ENCODE results near the gene SURF6. TPM values are rescaled to one million over a fixed set of nuclear protein-coding genes. Genes with fewer than 3 reads are reported as not detected.

The SURF6 gene
- total RNA-seq, 2 experiments from 2014 or later, result 14.2 to 17.3 TPM

DNA sequence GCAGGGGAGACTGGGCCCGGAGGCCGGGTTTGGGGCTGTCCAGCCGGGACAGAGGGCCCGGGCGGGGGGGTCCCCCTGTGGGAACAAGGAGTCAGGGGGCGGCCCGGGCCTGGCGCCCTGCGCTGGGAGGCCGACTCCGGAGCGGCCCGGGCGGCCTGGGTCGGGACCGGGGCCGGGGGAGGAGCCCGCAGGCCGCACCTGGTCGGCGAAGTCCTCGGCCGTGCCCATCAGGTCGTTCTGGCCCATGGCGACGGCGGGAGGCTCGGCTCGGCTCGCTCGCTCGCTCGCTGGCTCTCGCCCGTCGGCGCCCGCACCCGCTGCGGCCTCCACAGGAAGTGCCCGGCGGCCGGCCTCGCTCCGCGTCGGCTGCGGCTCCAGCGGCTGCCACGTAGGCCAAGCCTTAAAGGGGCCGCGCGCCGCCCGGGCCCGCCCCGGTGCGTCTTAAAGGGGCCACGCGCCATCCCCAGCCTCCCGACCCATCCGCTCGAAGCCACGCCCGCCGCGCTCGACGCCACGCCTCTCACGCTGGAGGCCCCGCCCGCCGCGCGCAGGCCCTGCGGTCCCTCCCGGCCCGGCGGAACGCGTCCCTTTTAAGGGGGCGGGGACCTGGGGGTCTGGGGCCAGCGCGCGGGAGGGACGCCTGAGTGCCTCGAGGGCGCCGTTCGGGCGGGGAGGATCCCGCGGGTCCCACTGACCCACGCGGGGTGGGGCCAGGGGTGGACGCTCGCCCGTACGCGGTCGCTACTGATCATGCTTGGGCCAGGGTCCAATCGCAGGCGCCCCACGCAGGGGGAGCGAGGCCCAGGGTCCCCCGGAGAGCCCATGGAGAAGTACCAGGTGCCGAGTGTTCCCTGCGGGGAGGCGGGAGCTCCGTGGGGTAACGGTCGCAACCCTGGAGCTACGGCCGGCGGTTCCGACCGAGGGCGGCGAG is 40.0 kb upstream of the SURF6 start, which contains the start of the genes STKLD1 and SURF4:
STKLD1 (plus strand) TSS at position 643 of the 931 bp plus-strand sequence; CDS start at position 751, 108 bp downstream.
SURF4 (minus strand) TSS at position 337 of the 931 bp plus-strand sequence; CDS start at position 246, 91 bp downstream.
- peaks cover 2% of the 10 kb centered on the region for H3K27me3 Mint-ChIP-seq
- peaks cover 45% of the 10 kb centered on the region for H3K4me1 Mint-ChIP-seq
- peak within 1 kb of the TSS; percentile 91 for H3K4me3 Mint-ChIP-seq
- no peaks in the 10 kb centered on the region for H3K9me3 Mint-ChIP-seq
- peak within 1 kb of the TSS; percentile 97 for H3K27ac Mint-ChIP-seq
- ChIA-PET POLR2A (interaction anchor here (0.6 to 1.4 kb wide), 2 partner anchors 28 to 992 kb away, joined by 3 to 5 read pairs; partner anchors contain the start of genes MED22 and RPL7A), CTCF (interaction anchor here (0.9 to 1.9 kb wide), 7 partner anchors 8 to 110 kb away, joined by 3 to 6 read pairs (median 4); partner anchors contain the start of genes CACFD1, SURF1 and SURF2)
- H3K36me3 Mint-ChIP-seq (ENCODE audit: low read depth), result peaks cover 26% of the 10 kb centered on the region
- DNase-seq, result peak; percentile 93

DNA sequence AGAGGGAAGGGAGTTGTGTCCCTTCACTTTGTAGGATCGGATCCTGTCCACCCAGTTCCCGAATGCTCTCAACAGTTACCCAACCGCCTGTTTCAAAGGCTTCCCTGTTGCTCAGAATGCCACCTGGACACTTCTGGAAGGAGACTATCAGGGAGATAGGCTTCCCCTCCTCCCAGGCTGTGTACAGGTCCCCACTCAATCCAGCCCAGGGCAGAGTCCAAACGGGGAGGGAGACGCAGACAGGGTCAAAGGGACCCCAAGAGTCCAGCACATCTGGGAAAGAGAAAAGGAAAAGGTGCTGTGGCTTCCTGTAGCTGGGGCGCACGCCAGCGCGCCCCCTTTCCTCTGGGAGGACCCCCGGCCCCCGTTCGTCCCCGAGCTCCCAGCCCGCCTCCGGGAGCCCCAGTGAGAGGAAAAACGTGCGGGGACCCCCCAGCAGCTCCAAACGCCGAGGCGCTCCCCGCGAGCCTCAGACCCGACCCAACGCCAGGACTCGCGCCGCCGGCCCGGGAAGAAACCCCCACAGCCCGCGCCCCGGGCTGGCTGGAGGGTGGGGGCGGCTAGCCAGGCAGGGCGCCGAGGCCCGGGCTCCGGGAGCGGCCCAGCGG is 39.2 kb upstream of the SURF6 start:
- POLR2A ChIA-PET, result interaction anchor here (1.0 kb wide), 1 partner anchor 27 kb away, joined by 3 read pairs; the partner anchor contains the start of genes MED22 and RPL7A

DNA sequence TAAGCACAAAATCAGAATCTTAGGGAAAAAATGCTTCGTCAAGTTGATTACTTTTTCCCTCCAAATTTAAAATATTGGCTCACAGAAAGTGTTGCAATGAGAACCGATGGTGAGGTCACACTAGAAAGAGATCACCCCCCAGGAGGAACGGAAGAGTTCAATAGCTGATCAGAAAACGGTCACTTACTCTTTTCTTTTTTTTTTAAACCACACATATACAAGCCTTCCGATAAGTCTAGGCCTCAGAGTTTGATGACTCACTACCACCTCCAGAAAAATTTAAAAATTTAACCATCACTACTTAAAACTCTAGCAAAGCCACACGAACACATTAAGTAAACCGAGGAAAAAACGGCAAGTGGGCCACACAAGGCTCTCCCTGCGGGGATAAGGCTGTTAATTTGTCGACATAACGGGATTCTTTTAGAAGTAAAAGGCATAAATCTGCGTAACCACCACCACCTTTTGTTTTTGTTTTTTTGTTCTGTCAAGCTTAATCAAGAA is 38.7 kb upstream of the SURF6 start:
- Mint-ChIP-seq H3K27me3 (peaks cover 2% of the 10 kb centered on the region), H3K9me3 (no peaks in the 10 kb centered on the region), H3K4me3 (peak overlapping the region; percentile 91), H3K4me1 (peaks cover 58% of the 10 kb centered on the region), H3K27ac (peak overlapping the region; percentile 97), H3K36me3 (ENCODE audit: low read depth) (peaks cover 35% of the 10 kb centered on the region)
- CTCF ChIA-PET, result interaction anchor here (0.9 to 2.2 kb wide), 6 partner anchors 10 to 135 kb away, joined by 3 to 6 read pairs (median 4); no protein-coding TSS in a partner anchor
- DNase-seq, result peak; percentile 38
- POLR2A ChIA-PET, result interaction anchor here (1.0 to 1.5 kb wide), 2 partner anchors 19 to 27 kb away, joined by 3 to 6 read pairs; partner anchors contain the start of genes MED22 and RPL7A

More for the DNA sequence above, 39.2 kb upstream of the SURF6 start:
- Mint-ChIP-seq H3K4me3 (peak overlapping the region; percentile 91), H3K9me3 (no peaks in the 10 kb centered on the region), H3K27ac (peak overlapping the region; percentile 97), H3K27me3 (peaks cover 2% of the 10 kb centered on the region), H3K4me1 (peaks cover 52% of the 10 kb centered on the region), H3K36me3 (ENCODE audit: low read depth) (peaks cover 31% of the 10 kb centered on the region)
- DNase-seq, result peak; percentile 15
- CTCF ChIA-PET, result interaction anchor here (1.2 to 2.2 kb wide), 4 partner anchors 10 to 136 kb away, joined by 4 to 6 read pairs (median 4); no protein-coding TSS in a partner anchor

DNA sequence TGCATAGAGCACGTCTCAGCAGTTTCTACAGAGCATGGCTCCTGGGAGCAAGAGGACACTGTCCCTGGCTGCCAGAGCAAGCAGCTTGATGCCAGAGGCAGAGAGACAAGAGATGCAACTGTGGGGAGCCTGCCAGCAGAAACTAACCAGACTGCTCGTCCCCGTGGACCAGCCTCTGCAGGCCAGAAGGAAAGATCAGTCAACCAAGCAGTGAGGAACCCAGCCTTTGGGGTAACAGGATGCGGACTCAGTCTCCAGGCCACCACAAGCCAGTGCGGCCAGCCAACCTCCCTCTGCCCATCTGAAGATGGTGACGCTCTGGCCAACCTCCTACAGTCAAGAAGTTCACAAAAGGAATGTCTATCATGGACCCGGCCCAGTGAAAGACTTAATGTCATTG is 36.2 kb upstream of the SURF6 start:
- POLR2A ChIA-PET, result interaction anchor here (2.2 kb wide), 1 partner anchor 23 kb away, joined by 17 read pairs; the partner anchor contains the start of genes MED22 and RPL7A
- Mint-ChIP-seq H3K4me3 (peak overlapping the region; percentile 69), H3K27me3 (peaks cover under 1% of the 10 kb centered on the region), H3K36me3 (ENCODE audit: low read depth) (peaks cover 47% of the 10 kb centered on the region), H3K27ac (peak overlapping the region; percentile 92), H3K4me1 (peaks cover 64% of the 10 kb centered on the region), H3K9me3 (no peaks in the 10 kb centered on the region)
- CTCF ChIA-PET, result interaction anchor here (1.0 to 2.8 kb wide), 8 partner anchors 10 to 33 kb away, joined by 3 to 11 read pairs (median 8); partner anchors contain the start of genes MED22, RPL7A, SURF1 and SURF2
- no peak for DNase-seq

DNA sequence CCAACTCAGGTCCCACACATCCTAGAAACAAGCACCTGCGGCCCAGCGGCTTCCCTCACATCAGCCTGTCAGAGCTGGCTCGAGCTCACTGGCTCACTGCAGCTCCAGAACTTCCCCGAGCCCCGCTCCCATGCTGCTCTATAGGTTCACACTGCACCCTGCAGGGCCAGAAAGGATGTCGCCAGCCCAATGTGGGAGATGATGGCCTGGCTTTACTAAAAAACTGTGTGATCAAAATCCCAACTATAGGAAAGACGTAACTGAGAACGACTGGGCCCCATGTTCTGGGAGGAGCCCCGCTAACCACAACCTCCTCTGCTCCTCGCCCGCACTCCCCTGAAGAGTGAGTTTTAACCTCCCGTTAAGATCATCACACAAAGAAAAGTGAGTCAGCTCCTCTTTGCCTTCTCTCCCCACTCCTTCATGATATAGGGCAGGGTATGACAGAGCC is 35.3 kb upstream of the SURF6 start:
- H3K4me3 Mint-ChIP-seq, result peak overlapping the region; percentile 69
- CTCF ChIA-PET, result interaction anchor here (0.8 to 2.8 kb wide), 10 partner anchors 9 to 34 kb away, joined by 3 to 11 read pairs (median 6); partner anchors contain the start of genes MED22, RPL7A, SURF1 and SURF2
- peak overlapping the region; percentile 92 for H3K27ac Mint-ChIP-seq
- POLR2A ChIA-PET, result interaction anchor here (0.6 to 2.2 kb wide), 3 partner anchors 15 to 38 kb away, joined by 5 to 17 read pairs (median 7); partner anchors contain the start of genes MED22, RPL7A, SURF1 and SURF2
- H3K9me3 Mint-ChIP-seq, result no peaks in the 10 kb centered on the region
- peaks cover 66% of the 10 kb centered on the region for H3K4me1 Mint-ChIP-seq
- peaks cover 50% of the 10 kb centered on the region for H3K36me3 Mint-ChIP-seq (ENCODE audit: low read depth)
- no peaks in the 10 kb centered on the region for H3K27me3 Mint-ChIP-seq
- peak; percentile 70 for DNase-seq

DNA sequence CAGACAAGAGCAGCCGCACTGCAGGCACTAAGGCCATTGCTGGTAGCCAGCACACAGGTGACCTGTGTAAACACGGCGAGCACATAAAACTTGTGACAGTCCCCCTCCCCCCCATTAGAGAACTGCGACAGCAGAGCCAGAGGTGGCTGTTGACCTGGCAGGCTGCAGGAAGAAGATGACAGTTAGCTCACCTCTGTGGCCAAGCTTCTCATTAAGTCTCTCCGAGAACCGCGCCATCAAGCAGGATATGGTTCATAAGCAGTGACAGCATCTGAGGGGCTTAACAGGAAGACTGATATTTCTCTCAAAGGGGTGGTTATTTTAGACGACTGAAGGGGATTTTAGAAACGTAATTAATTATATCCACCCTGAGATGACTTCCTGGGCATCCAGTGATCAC is 34.7 kb upstream of the SURF6 start:
- Mint-ChIP-seq H3K4me1 (peaks cover 70% of the 10 kb centered on the region), H3K9me3 (no peaks in the 10 kb centered on the region), H3K27me3 (no peaks in the 10 kb centered on the region), H3K4me3 (peak overlapping the region; percentile 69), H3K27ac (peak overlapping the region; percentile 92), H3K36me3 (ENCODE audit: low read depth) (peaks cover 56% of the 10 kb centered on the region)
- DNase-seq, result peak; percentile 57
- ChIA-PET CTCF (interaction anchor here (0.8 to 2.8 kb wide), 8 partner anchors 12 to 35 kb away, joined by 3 to 11 read pairs (median 8); partner anchors contain the start of genes MED22, RPL7A, SURF1 and SURF2), POLR2A (interaction anchor here (0.6 to 2.2 kb wide), 3 partner anchors 14 to 38 kb away, joined by 5 to 17 read pairs (median 7); partner anchors contain the start of genes MED22, RPL7A, SURF1 and SURF2)

DNA sequence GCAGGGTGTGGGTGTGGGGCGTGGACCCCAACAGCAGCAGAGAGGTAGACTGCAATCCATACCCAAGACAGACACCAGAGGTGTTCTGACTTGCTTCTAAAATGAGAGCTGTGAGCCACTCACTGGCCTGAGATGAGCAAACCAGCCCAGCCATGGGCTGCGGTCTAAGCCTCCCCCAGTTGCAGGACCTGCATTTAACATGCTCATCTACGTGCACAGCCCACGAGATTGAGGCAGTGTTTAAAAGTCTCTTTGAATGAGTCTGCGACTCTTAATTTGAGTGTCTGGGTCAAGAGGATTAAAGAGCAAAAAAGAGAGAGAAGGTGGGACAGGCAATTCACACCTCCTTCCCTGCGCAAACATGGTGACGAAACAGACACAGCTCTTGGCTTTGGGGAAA is 33.9 kb upstream of the SURF6 start:
- Mint-ChIP-seq H3K9me3 (no peaks in the 10 kb centered on the region), H3K4me1 (peaks cover 71% of the 10 kb centered on the region), H3K36me3 (ENCODE audit: low read depth) (peaks cover 61% of the 10 kb centered on the region), H3K27ac (peak overlapping the region; percentile 92), H3K4me3 (peak overlapping the region; percentile 69), H3K27me3 (no peaks in the 10 kb centered on the region)
- no peak for DNase-seq
- CTCF ChIA-PET, result interaction anchor here (1.7 to 2.8 kb wide), 5 partner anchors 11 to 27 kb away, joined by 5 to 11 read pairs (median 8); partner anchors contain the start of genes MED22, RPL7A, SURF1 and SURF2
- POLR2A ChIA-PET, result interaction anchor here (0.6 to 2.2 kb wide), 2 partner anchors 21 to 582 kb away, joined by 12 to 17 read pairs; partner anchors contain the start of genes MED22 and RPL7A

DNA sequence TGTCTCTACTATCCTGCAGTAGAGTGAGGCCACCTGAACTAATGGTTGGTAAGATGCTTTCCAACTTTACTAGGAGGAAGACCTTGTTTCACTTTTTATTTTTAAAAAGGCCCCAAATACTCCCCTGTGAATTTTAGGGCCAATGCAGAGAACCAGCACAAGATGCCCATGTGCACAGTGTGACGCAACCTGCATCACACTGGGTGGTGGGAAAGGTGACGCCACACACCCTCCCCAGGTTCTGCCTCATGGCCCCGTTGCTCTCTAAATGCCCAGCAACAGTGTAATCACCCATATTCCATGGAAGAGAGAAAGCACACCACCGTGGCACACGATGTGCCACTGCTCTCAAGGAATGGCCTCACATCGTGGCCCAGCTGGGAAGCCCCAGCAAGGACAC is 33.4 kb upstream of the SURF6 start:
- POLR2A ChIA-PET, result interaction anchor here (0.6 kb wide), 1 partner anchor 581 kb away, joined by 12 read pairs; no protein-coding TSS in a partner anchor
- CTCF ChIA-PET, result interaction anchor here (2.4 kb wide), 1 partner anchor 10 kb away, joined by 8 read pairs; no protein-coding TSS in a partner anchor
- no peaks in the 10 kb centered on the region for H3K27me3 Mint-ChIP-seq
- H3K4me1 Mint-ChIP-seq, result peaks cover 66% of the 10 kb centered on the region
- H3K4me3 Mint-ChIP-seq, result peak overlapping the region; percentile 69
- peak overlapping the region; percentile 92 for H3K27ac Mint-ChIP-seq
- H3K9me3 Mint-ChIP-seq, result no peaks in the 10 kb centered on the region
- peaks cover 57% of the 10 kb centered on the region for H3K36me3 Mint-ChIP-seq (ENCODE audit: low read depth)
- DNase-seq, result no peak

DNA sequence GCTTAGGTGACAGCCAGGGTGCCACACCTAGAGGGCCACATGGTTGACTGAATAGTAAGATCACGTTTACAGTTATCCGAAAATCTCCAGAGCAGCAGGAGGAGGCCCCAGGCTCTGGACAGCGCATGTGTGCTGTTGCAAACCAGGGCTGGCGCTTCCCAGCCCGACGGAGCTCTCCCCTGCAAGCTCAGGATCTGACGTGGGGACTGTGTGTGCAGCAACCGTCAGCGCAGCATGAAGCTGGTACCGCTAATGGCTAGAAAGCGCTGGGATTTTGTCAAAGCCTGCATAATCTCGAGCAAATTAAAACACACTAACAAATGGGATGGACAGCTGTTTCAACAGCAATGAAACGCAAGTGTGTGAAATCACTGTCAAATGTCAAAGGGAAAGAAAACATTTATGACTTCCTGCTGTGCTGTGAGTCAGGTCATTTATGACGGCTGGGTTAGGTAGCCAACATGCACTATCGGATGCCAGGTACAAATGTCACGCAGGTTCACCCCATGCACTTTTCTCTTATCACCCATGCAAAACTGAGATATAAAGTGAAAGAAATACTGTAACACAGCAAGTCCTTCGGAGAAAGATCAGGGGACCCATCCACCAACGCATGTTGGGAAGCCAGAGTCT is 32.4 kb upstream of the SURF6 start:
- peaks cover 63% of the 10 kb centered on the region for H3K4me1 Mint-ChIP-seq
- peaks cover 61% of the 10 kb centered on the region for H3K36me3 Mint-ChIP-seq (ENCODE audit: low read depth)
- H3K4me3 Mint-ChIP-seq, result no peak overlapping the region
- H3K27ac Mint-ChIP-seq, result peak overlapping the region; percentile 92
- POLR2A ChIA-PET, result no interaction called here
- DNase-seq, result no peak
- CTCF ChIA-PET, result interaction anchor here (0.6 to 1.6 kb wide), 2 partner anchors 8 to 13 kb away, joined by 3 to 4 read pairs; partner anchors contain the start of gene STKLD1
- H3K27me3 Mint-ChIP-seq, result no peaks in the 10 kb centered on the region
- H3K9me3 Mint-ChIP-seq, result no peaks in the 10 kb centered on the region

DNA sequence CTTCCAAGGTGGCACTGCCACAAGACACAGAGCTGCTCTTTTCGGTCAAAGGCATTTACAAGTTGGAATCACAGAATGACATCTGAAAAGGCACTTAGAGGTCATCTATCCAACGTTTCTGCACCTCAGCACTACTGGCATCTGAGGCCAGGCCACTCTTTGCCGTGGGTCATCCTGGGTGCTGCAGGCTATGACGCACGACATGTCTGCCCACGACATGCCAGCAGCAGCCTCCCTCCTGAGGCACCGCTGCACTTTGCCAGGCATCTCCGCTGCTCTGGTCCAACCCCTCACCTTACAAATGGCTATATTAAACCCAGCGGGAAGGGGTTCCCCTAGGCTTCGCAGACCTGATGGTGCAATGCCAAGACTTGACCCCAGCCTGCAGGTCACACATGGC is 31.8 kb upstream of the SURF6 start:
- H3K36me3 Mint-ChIP-seq (ENCODE audit: low read depth), result peaks cover 63% of the 10 kb centered on the region
- no peak overlapping the region for H3K4me3 Mint-ChIP-seq
- no peak overlapping the region for H3K27ac Mint-ChIP-seq
- no peak for DNase-seq
- no peaks in the 10 kb centered on the region for H3K27me3 Mint-ChIP-seq
- H3K9me3 Mint-ChIP-seq, result no peaks in the 10 kb centered on the region
- POLR2A ChIA-PET, result no interaction called here
- peaks cover 57% of the 10 kb centered on the region for H3K4me1 Mint-ChIP-seq
- CTCF ChIA-PET, result interaction anchor here (1.6 kb wide), 1 partner anchor 9 kb away, joined by 4 read pairs; the partner anchor contains the start of gene STKLD1

DNA sequence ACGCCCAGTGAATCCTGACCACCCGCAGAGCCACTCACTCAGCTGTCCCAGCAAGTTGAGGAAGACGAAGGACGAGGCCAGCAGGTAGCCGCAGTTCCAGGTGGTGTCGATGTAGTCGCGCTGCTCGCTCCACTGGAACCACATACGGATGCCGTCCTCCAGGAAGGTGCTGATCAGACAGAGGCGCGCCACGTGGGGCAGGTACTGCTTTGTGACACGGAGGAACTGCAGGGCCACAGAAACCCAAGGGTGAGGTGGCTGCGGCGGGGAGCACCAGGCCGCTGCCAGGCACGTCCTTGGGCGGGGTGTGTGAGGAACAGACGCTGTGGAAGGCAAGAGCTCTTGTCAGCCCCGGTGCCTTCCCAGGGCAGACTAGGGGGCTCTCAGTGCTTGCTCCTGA is 31.2 kb upstream of the SURF6 start:
- no peak for DNase-seq
- peaks cover 61% of the 10 kb centered on the region for H3K36me3 Mint-ChIP-seq (ENCODE audit: low read depth)
- CTCF ChIA-PET, result interaction anchor here (1.3 to 1.6 kb wide), 3 partner anchors 9 to 37 kb away, joined by 4 to 6 read pairs (median 6); partner anchors contain the start of genes STKLD1, SURF1 and SURF2
- no peaks in the 10 kb centered on the region for H3K27me3 Mint-ChIP-seq
- H3K4me3 Mint-ChIP-seq, result no peak overlapping the region
- POLR2A ChIA-PET, result no interaction called here
- no peak overlapping the region for H3K27ac Mint-ChIP-seq
- H3K9me3 Mint-ChIP-seq, result no peaks in the 10 kb centered on the region
- H3K4me1 Mint-ChIP-seq, result peaks cover 51% of the 10 kb centered on the region

Data from activated CD4-positive, alpha-beta T cell treated with anti-CD3 and anti-CD28 coated beads, Interleukin-2, amount 10 ng/mL, durations not matched to agents 7 days and 5 days (primary cell).